ENCODE data around the gene CORO1C.

GRCh38 chr12:108671110-108671509, 60.2 kb downstream of the CORO1C start:
- no peak for TF ChIP-seq CTCF (conservative IDR thresholded peaks at IDR 0.05)
- TF ChIP-seq EZH2 (IDR thresholded peaks at IDR 0.05; ENCODE audit: low read depth): no peak

Data from PC-9 (cell line).